GM19035 (cell line): Measurements from ENCODE around the gene RELA.
"Not testable (repeated sequence)": the region's sequence is repeated elsewhere in the genome, so short reads cannot be mapped to it uniquely, and the experiment has no call there.

ENCODE experiments used
- ATAC-seq: cut with Tn5 transposase; IDR thresholded peaks from one replicate; pipeline ENCODE4 v1.9.1; 2021; ENCODE audit not compliant: unreplicated experiment

Gene RELA

GRCh38 chr11:65672180-65672860 lies 9.6 kb upstream of the RELA start:
- ATAC-seq = no peak

DNA sequence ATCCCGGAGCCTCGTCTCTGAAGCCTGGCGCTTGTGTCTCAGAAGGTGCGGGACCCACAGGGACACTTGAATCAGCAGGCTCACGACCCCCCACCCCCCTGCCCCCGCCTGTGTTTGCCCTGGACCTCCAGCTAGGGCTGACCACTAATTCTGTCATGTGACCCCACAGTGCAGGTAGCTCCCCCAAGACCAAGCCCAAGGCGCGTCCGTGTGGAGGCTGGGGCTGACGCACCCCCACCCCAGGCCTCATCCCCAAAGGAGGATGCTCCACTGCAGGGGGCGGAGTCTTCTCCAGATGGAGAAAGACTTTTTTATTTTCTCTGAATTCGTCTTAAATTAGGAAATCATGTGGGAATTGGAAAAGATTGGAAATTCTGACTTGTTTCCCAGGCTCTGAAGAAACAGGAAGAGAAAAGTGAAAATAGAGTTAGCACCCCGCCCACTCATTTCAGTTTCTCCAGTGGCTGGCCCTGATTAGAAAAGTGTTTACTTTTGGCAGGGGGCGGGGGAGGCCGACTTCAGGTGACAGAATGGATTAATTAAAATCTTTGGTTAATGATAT lies 1.0 kb upstream of the RELA start:
- ATAC-seq = peak; percentile 20

GRCh38 chr11:65662247-65662798 lies 393 bp downstream of the RELA start:
- peak; percentile 18 for ATAC-seq

DNA sequence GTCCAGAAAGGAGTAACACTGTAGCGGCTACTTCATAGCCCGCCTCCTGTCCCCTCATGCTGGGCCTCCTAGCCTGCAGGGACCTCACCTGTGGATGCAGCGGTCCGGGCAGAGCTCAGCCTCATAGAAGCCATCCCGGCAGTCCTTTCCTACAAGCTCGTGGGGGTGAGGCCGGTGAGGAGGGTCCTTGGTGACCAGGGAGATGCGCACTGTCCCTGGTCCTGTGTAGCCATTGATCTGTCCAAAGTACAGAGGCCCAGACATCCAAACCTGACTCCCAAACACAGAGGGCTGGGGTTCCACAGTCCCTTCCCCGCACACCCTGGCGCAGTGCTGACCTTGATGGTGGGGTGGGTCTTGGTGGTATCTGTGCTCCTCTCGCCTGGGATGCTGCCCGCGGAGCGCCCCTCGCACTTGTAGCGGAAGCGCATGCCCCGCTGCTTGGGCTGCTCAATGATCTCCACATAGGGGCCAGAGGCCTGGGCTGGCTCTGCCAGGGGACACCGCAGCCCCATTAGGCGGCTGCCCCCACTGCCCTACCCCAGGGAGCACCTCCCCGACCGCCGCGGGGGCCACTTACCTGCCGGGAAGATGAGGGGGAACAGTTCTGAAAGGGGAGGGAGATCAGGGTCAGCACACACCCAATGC lies 993 bp downstream of the RELA start:
- no peak for ATAC-seq

GRCh38 chr11:65660908-65661307 lies 1.8 kb downstream of the RELA start:
- ATAC-seq = not testable (repeated sequence)

GRCh38 chr11:65660038-65660437 lies 2.7 kb downstream of the RELA start:
- no peak for ATAC-seq

DNA sequence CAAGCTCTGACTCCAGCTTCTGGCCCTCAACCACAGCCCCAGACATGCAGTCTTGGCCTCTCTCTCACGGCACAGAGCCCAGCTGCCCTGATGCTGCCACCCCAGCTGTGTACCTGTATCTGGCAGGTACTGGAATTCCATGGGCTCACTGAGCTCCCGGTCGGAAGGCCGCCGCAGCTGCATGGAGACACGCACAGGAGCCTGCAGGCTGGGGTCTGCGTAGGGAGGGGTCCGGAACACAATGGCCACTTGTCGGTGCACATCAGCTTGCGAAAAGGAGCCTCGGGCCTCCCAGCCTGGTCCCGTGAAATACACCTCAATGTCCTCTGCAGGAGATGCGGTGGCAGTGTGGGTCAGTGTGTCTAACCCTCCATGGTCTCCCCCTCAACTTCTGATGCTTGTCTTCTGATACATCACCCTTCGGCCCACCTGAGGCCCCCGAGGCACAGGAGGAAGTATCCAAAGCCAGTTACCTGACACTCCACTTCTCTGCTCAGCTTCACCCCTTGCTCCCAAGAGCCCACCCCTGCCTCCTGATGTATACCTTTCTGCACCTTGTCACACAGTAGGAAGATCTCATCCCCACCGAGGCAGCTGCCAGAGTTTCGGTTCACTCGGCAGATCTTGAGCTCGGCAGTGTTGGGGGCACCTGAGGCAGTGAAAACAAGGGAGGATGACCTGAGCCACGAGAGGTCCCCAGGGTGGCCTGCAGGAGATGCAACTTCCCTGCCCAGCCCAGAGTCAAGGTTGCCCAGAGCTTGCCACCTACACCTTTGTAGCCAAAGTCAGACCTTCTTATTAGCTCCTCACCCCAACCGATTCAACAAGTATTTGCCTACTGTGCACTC lies 4.3 kb downstream of the RELA start:
- ATAC-seq = no peak

- ATAC-seq = no peak
Measured at GRCh38 chr11:65657426-65657825, 5.3 kb downstream of the RELA start.

DNA sequence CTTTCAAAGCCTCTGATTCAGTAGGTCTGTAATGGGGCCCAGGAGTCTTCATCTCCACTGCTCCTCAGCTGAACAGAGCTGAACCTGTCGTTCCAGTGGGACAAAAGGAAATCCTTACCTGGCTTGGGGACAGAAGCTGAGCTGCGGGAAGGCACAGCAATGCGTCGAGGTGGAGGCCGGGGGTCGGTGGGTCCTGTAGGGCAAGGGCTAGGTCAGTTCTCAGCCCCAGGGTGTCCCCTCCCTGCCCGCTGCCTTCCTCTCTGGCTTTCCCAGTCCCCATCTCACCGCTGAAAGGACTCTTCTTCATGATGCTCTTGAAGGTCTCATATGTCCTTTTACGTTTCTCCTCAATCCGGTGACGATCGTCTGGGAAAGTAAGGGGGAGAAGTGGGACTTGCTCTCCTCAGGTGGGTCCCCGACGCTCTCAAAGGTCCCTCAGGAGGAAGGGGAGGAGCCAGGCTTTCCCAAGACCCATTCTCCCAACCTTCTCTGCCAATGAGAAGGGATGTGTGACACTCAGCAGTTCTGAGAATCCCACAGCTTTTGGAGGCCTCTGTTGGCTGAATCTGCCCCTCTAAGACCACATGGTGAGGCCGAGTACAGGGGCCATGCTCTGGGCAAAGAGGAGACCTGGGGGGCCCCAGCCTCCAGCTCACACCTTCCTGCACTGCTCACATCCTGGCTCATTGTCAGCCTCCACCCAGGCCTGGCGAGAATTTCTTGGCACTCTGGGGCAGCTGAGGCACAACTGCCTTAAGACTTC lies 7.0 kb downstream of the RELA start:
- no peak for ATAC-seq

DNA sequence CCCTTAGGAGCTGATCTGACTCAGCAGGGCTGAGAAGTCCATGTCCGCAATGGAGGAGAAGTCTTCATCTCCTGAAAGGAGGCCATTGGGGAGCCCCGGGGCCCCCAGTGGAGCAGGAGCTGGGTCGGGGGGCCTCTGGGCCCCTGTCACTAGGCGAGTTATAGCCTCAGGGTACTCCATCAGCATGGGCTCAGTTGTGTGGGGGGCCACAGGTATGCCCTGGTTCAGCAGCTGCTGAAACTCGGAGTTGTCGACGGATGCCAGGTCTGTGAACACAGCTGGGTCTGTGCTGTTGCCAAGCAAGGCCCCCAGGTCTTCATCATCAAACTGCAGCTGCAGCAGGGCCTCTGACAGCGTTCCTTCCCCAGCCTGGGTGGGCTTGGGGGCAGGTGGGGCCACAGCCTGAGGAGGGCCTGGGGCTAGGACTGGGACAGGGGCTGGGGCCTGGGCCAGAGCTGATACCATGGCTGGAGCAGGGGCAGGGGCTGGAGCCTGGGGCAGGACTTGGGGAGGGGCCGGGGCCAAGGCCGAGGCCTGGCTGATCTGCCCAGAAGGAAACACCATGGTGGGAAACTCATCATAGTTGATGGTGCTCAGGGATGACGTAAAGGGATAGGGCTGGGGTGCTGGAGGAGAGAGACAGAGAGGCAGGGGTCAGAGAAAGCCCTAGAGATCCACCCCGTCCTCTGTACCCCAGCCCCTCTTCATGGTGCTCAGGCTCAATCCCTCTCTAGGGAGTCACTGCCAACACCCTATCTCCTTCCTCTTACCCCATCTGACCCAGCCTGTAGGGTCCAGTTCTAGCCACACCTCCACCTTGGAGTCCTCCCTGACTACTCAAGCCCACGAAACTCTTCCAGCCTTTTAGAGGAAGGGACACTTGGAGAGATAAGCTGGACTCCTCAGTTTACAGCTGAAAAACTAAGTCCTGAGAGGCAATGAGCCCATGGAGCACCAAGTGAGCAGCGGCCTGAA lies 8.1 kb downstream of the RELA start:
- ATAC-seq = no peak

GRCh38 chr11:65653229-65654225 lies 9.2 kb downstream of the RELA start:
- ATAC-seq = no peak

- ATAC-seq = peak; percentile 69
Measured at GRCh38 chr11:65652511-65653228, 10.0 kb downstream of the RELA start.

DNA sequence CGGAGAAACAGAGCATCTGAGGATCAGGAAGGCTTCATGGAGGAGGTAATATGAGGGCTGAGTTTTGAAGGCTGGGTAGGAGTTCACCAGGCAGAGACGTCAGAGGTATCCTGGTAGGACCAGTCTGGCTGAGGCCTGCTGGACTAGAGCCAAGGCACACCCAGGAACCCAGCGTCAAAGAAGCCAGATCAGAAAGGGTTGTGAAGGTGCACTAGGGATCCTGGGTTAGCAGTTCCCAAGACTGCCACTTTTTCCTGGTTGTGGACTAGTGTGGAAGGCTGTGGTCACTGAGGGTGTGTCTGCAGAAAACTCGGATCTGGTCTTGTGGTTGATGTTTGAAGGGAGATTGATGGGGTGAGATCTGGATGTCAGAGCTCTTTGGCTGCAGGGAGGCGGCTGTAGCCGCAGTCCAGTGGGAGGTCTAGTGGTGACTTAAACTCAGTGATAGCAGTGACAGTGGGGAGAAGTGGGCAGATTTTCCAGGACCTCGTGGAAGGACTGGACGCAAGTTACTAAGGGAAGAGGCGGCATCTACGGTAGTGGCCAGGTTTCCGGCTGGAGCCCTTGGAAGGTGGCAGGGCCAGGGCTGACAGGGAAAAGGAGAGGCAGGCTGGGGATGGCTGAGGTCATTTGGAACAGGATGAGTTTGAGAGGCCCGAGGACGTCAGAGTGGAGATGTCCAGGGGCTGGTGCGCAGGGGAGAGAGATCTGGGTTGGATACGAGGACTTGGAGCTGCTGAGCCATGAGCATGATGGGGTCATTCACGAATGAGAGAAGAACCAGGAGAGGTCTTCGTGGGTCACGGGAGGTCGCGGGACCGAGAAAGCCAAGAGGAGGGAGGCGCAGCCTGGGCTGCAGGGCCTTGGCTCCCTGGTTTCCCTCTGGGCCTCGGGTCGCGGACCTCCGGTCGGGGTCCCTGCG lies 10.9 kb downstream of the RELA start:
- ATAC-seq = peak; percentile 3

DNA sequence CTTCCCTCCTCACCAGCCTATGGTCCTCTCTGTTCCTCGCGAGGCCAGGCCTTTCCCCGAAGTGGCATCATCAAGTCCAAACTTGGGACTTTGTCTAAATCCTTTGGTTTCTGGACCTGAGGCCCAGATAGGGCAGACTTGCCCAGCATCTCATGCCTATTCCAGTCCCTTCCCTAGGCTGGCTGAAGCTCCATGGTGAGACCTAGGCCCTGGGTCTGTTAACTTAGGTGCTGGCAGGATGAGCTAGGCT lies 11.5 kb downstream of the RELA start:
- no peak for ATAC-seq

GRCh38 chr11:65650547-65651338 lies 12.0 kb downstream of the RELA start:
- no peak for ATAC-seq
